Panc1 (cell line): ENCODE measurements around the gene ATP13A2. TPM values are rescaled to one million over a fixed set of nuclear protein-coding genes. Genes with fewer than 3 reads are reported as not detected.
A peak's percentile ranks its signal among the peaks of the same experiment; 100 is the strongest.
"Not testable (repeated sequence)": the region's sequence is repeated elsewhere in the genome, so short reads cannot be mapped to it uniquely, and the experiment has no call there.

ENCODE experiments used
- ATAC-seq: fragments of 200-7000 bp; cut with Tn5 transposase; 2 replicates; pipeline ENCODE4 v1.9.1; 2020; ENCODE audit warnings: mild to moderate bottlenecking, moderate library complexity
- BruUV-seq: library from RNA; stranded (reverse); fragments of 400-500 nt; replicated peaks from 2 replicates; lab custom pipeline; 2021; lab: Mats Ljungman, UMichigan
- CTCF ChIA-PET: fragments of 300-600 bp; sonication (Branson Sonifier 250); formaldehyde crosslinking; loops from one replicate; lab custom pipeline; 2022; ENCODE audit warnings: antibody characterized with exemption; lab: Charles Lee
- POLR2A ChIA-PET: fragments of 300-600 bp; sonication (Branson Sonifier 250); formaldehyde crosslinking; loops from one replicate; lab custom pipeline; 2022; ENCODE audit warnings: antibody characterized with exemption; lab: Charles Lee
- DNase-seq: peaks from one replicate; pipeline ENCODE4 v3.0.0-alpha.2; 2010; ENCODE audit warnings: low read depth, low spot score
- H3K27ac ChIP-seq: 2 replicates; pipeline ENCODE4 v1.5.1; 2011; ENCODE audit warnings: mild to moderate bottlenecking, low read length, inconsistent platforms
- H3K27me3 ChIP-seq: fragments of 200-500 bp; sonication (Bioruptor generic); 2 replicates; pipeline ENCODE4 v1.6.0; 2014; ENCODE audit warnings: low read length, inconsistent platforms; ENCODE audit not compliant: control insufficient read depth, insufficient read depth
- H3K36me3 ChIP-seq: fragments of 200-500 bp; sonication (Bioruptor generic); 2 replicates; pipeline ENCODE4 v1.5.1; 2014; ENCODE audit warnings: inconsistent platforms, mild to moderate bottlenecking, low read length, moderate library complexity; ENCODE audit not compliant: control insufficient read depth, insufficient read depth
- H3K4me1 ChIP-seq: 2 replicates; pipeline ENCODE4 v1.5.1; 2011; ENCODE audit warnings: inconsistent platforms, mild to moderate bottlenecking, low read length, moderate library complexity; ENCODE audit not compliant: control insufficient read depth, insufficient read depth
- H3K4me3 ChIP-seq, 2 experiments: 2 replicates each; pipeline ENCODE4 v1.5.1; 2011 to 2012; ENCODE audit warnings: low read depth in 2 of 2, low read length in 2 of 2, mild to moderate bottlenecking in 2 of 2, inconsistent platforms in 1 of 2, moderate library complexity in 1 of 2
- H3K9me3 ChIP-seq: fragments of 200-500 bp; sonication (Bioruptor generic); 2 replicates; pipeline ENCODE4 v1.5.1; 2014; ENCODE audit warnings: low read depth, mild to moderate bottlenecking, inconsistent platforms, low read length, moderate library complexity; ENCODE audit not compliant: control insufficient read depth, insufficient read depth
- POLR2AphosphoS5 ChIP-seq: IDR thresholded peaks from 2 replicates; pipeline ENCODE4 v1.6.1; 2012; ENCODE audit warnings: mild to moderate bottlenecking, low read depth, low read length, moderate library complexity
- REST ChIP-seq, 2 experiments: IDR thresholded peaks; 2 replicates each; pipeline ENCODE4 v1.6.1; 2011 to 2012; ENCODE audit warnings: low read depth in 2 of 2, control low read depth in 1 of 2, low read length in 1 of 2, mild to moderate bottlenecking in 1 of 2, moderate library complexity in 1 of 2; ENCODE audit not compliant: insufficient read depth in 1 of 2
- SIN3A ChIP-seq: IDR thresholded peaks from 2 replicates; pipeline ENCODE4 v1.6.1; 2012; ENCODE audit warnings: low read depth, mild to moderate bottlenecking, low read length, moderate library complexity, borderline replicate concordance; ENCODE audit not compliant: insufficient read depth
- TCF7L2 ChIP-seq: IDR thresholded peaks from 2 replicates; pipeline ENCODE4 v1.6.1; 2011; ENCODE audit warnings: mild to moderate bottlenecking, low read depth, low read length, inconsistent platforms
- in situ Hi-C: cut with HindIII; loops from 2 replicates; pipeline ENCODE4 v1.10.0; 2016; ENCODE audit warnings: low sequenced_read_pairs, low pct_unique_long_range_greater_than_20kb
- intact Hi-C: fragments of 100-400 bp; cut with micrococcal nuclease; formaldehyde crosslinking; loops from one replicate; pipeline ENCODE4 v1.10.0; 2022; ENCODE audit not compliant: unreplicated experiment
- total RNA-seq: library from RNA; stranded (reverse); gene quantifications from one replicate; pipeline ENCODE4 v1.2.1, GENCODE V29; 2021; ENCODE audit not compliant: unreplicated experiment
- TF ChIP-seq, protein P1 (sequence below): fragments of 450-650 bp; IDR thresholded peaks from 2 replicates; pipeline ENCODE4 v1.5.1; 2017; ENCODE audit warnings: mild to moderate bottlenecking

ATP13A2 gene
- total RNA-seq, 1 experiment from 2014 or later = 49.9 TPM

DNA sequence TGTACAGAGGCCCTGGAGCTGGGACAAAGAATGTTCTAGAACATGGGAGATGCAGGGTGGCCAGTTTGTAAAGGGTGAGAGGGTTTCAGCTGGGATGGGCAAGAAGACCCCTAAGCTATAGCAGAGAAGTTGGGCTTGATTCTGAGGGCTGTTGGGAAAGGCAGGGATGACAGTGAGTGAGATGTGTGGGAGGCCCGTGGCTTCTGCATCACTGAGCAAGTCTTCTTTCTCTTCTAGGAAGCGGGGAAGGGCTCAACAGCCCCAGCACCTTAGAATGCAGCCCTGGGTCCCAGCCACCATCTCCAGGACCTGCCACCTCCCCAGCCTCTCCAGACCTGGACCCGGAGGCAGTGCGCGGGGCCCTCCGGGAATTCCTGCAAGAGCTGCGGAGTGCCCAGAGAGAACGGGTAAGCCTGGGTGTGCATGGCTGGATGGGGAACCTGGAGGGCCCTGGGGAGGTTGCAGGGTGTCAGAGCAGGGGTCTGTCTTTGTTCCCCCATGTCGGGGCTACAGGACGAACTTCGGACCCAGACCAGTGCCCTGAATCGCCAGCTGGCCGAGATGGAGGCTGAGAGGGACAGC, 46.2 kb downstream of the ATP13A2 start:
- no peak for ATAC-seq
- CTCF ChIA-PET = no interaction called here

GRCh38 chr1:16964169-16964568, 47.6 kb downstream of the ATP13A2 start:
- H3K36me3 ChIP-seq, H3K9me3 ChIP-seq, H3K4me3 ChIP-seq, intact Hi-C loops, in situ Hi-C loops, POLR2A ChIA-PET, DNase-seq, H3K4me1 ChIP-seq, H3K27me3 ChIP-seq, ATAC-seq, H3K27ac ChIP-seq, BruUV-seq: not testable (repeated sequence)
- CTCF ChIA-PET = interaction anchor here (0.6 to 0.7 kb wide), 2 partner anchors 44 to 48 kb away, joined by 4 to 8 read pairs; no protein-coding TSS in a partner anchor

More for the DNA sequence above, 46.2 kb downstream of the ATP13A2 start:
- H3K27me3 ChIP-seq = no peaks in the 10 kb centered on the region
- intact Hi-C loops = no loop called here
- no peaks in the 10 kb centered on the region for H3K36me3 ChIP-seq
- no peak overlapping the region for H3K4me3 ChIP-seq
- no peak for DNase-seq
- no peak overlapping the region for H3K27ac ChIP-seq
- no TSS peak for BruUV-seq
- in situ Hi-C loops = no loop called here
- H3K4me1 ChIP-seq = no peaks in the 10 kb centered on the region
- POLR2A ChIA-PET = no interaction called here
- TF ChIP-seq REST (IDR thresholded peaks at IDR 0.05; ENCODE audit: insufficient read depth in 1 of 2, low read depth in 2 of 2, low read length in 1 of 2) (no peak), POLR2AphosphoS5 (no peak)
- no peaks in the 10 kb centered on the region for H3K9me3 ChIP-seq

DNA sequence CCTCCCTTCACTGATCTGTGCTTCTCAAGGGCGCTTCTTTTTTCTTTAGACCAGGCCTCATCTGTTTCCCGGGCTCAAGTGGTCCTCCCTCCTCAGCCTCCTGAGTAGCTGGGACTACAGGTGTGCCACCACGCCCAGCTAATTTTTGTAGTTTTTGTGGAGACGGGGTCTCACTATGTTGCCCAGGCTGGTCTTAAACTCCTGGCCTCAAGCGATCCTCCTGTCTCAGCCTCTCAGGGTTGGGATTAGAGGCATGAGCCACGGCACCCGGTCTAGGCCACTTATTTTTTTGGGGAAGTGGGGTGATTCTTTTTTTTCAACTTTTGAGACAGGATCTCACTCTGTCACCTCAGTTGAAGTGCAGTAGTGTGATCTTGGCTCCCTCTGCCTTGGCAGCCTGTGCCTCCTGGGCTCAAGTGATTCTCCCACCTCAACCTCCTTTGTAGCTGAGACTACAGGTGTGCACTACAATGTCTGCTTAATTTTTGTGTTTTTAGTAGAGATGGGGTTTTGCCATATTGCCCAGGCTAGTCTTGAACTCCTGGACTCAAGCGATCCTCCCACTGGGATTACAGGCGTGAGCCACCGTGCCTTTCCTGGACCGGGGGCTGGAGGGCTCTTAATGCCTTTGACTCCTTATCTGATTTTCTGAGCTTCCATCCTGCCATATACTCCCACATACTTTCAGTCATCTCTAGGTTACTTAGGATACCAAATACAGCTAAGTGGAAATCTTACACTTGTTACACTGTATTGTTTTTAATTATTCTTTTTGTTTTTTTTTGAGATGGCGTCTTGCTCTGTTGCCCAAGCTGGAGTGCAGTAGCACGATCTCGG, 50.2 kb downstream of the ATP13A2 start:
- H3K4me3 ChIP-seq = peak overlapping the region; percentile 43 to 57
- H3K9me3 ChIP-seq = no peaks in the 10 kb centered on the region
- no TSS peak for BruUV-seq
- POLR2A ChIA-PET = interaction anchor here (0.6 to 0.9 kb wide), 4 partner anchors 13 to 56 kb away, joined by 4 to 10 read pairs (median 6); no protein-coding TSS in a partner anchor
- peak overlapping the region; percentile 64; the same call in 1 of the 2 replicates for H3K27ac ChIP-seq
- intact Hi-C loops (no loop called here), in situ Hi-C loops (no loop called here)
- no peak for DNase-seq
- peaks cover 5% of the 10 kb centered on the region for H3K4me1 ChIP-seq
- TF ChIP-seq TCF7L2 = no peak
- TF ChIP-seq REST (IDR thresholded peaks at IDR 0.05; ENCODE audit: insufficient read depth in 1 of 2, low read depth in 2 of 2, low read length in 1 of 2) = no peak
- TF ChIP-seq, protein P1, sequence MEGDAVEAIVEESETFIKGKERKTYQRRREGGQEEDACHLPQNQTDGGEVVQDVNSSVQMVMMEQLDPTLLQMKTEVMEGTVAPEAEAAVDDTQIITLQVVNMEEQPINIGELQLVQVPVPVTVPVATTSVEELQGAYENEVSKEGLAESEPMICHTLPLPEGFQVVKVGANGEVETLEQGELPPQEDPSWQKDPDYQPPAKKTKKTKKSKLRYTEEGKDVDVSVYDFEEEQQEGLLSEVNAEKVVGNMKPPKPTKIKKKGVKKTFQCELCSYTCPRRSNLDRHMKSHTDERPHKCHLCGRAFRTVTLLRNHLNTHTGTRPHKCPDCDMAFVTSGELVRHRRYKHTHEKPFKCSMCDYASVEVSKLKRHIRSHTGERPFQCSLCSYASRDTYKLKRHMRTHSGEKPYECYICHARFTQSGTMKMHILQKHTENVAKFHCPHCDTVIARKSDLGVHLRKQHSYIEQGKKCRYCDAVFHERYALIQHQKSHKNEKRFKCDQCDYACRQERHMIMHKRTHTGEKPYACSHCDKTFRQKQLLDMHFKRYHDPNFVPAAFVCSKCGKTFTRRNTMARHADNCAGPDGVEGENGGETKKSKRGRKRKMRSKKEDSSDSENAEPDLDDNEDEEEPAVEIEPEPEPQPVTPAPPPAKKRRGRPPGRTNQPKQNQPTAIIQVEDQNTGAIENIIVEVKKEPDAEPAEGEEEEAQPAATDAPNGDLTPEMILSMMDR = no peak
- no peak for TF ChIP-seq POLR2AphosphoS5
- no peak for TF ChIP-seq SIN3A
- CTCF ChIA-PET = interaction anchor here (0.6 to 1.1 kb wide), 5 partner anchors 12 to 336 kb away, joined by 3 to 5 read pairs (median 4); no protein-coding TSS in a partner anchor
- H3K36me3 ChIP-seq = no peaks in the 10 kb centered on the region; the same call in 1 of the 2 replicates
- H3K27me3 ChIP-seq = no peaks in the 10 kb centered on the region
- no peak for ATAC-seq
